Osteocyte (in vitro differentiated cells): ENCODE results near the gene SNPH. TPM values are rescaled to one million over a fixed set of nuclear protein-coding genes. Genes with fewer than 3 reads are reported as not detected.

Source experiments
- DNase-seq: peaks from one replicate; pipeline ENCODE4 v3.0.0; 2021; ENCODE audit warnings: mixed read lengths; ENCODE audit not compliant: unreplicated experiment; ENCODE audit errors: extremely low spot score
- H3K27ac Mint-ChIP-seq: one replicate; pipeline ENCODE4 v1.8.0; 2021; ENCODE audit warnings: mild to moderate bottlenecking, mixed read lengths; ENCODE audit not compliant: unreplicated experiment
- H3K27me3 Mint-ChIP-seq: one replicate; pipeline ENCODE4 v1.8.0; 2021; ENCODE audit warnings: mixed read lengths; ENCODE audit not compliant: unreplicated experiment
- H3K36me3 Mint-ChIP-seq: one replicate; pipeline ENCODE4 v1.8.0; 2021; ENCODE audit warnings: mixed read lengths; ENCODE audit not compliant: unreplicated experiment
- H3K4me1 Mint-ChIP-seq: one replicate; pipeline ENCODE4 v1.8.0; 2021; ENCODE audit warnings: mixed read lengths; ENCODE audit not compliant: unreplicated experiment
- H3K4me3 Mint-ChIP-seq: one replicate; pipeline ENCODE4 v1.8.0; 2021; ENCODE audit warnings: mild to moderate bottlenecking, moderate library complexity, mixed read lengths; ENCODE audit not compliant: unreplicated experiment
- H3K9me3 Mint-ChIP-seq: one replicate; pipeline ENCODE4 v1.8.0; 2021; ENCODE audit warnings: mixed read lengths; ENCODE audit not compliant: unreplicated experiment
- CTCF ChIP-seq: fragments of 200-600 bp; sonication (generic); IDR thresholded peaks from 2 replicates; pipeline ENCODE4 v1.5.0; 2021; ENCODE audit warnings: antibody characterized with exemption, mild to moderate bottlenecking, moderate library complexity
- total RNA-seq: library from RNA; stranded (reverse); gene quantifications from 2 replicates; pipeline ENCODE4 v1.2.1, GENCODE V29; 2021

The SNPH gene
- total RNA-seq, 1 donor from 2014 or later = 8.9 TPM

GRCh38 chr20:1272368-1273100, 6.4 kb downstream of the SNPH start:
- Mint-ChIP-seq H3K9me3 (no peaks in the 10 kb centered on the region), H3K4me1 (peaks cover 2% of the 10 kb centered on the region), H3K4me3 (no peak overlapping the region), H3K27ac (no peak overlapping the region), H3K27me3 (no peaks in the 10 kb centered on the region), H3K36me3 (no peaks in the 10 kb centered on the region)
- no peak for TF ChIP-seq CTCF
- peak; percentile 54 for DNase-seq

GRCh38 chr20:1273366-1273765, 7.3 kb downstream of the SNPH start:
- Mint-ChIP-seq H3K27me3 (no peaks in the 10 kb centered on the region), H3K4me1 (no peaks in the 10 kb centered on the region), H3K4me3 (no peak overlapping the region), H3K9me3 (no peaks in the 10 kb centered on the region), H3K36me3 (no peaks in the 10 kb centered on the region), H3K27ac (no peak overlapping the region)
- no peak for TF ChIP-seq CTCF
- DNase-seq = no peak

- no peak overlapping the region for H3K4me3 Mint-ChIP-seq
- H3K36me3 Mint-ChIP-seq = no peaks in the 10 kb centered on the region
- no peaks in the 10 kb centered on the region for H3K9me3 Mint-ChIP-seq
- H3K27ac Mint-ChIP-seq = no peak overlapping the region
- no peaks in the 10 kb centered on the region for H3K4me1 Mint-ChIP-seq
- peak; percentile 72 for DNase-seq
- H3K27me3 Mint-ChIP-seq = no peaks in the 10 kb centered on the region
- no peak for TF ChIP-seq CTCF
These were observed 8.6 kb downstream of the SNPH start for GRCh38 chr20:1274485-1275311.

- no peak overlapping the region for H3K4me3 Mint-ChIP-seq
- DNase-seq = peak; percentile 73
- no peaks in the 10 kb centered on the region for H3K36me3 Mint-ChIP-seq
- no peak overlapping the region for H3K27ac Mint-ChIP-seq
- H3K9me3 Mint-ChIP-seq = no peaks in the 10 kb centered on the region
- no peak for TF ChIP-seq CTCF
- H3K4me1 Mint-ChIP-seq = peaks cover 2% of the 10 kb centered on the region
- no peaks in the 10 kb centered on the region for H3K27me3 Mint-ChIP-seq
These were observed 9.8 kb downstream of the SNPH start for GRCh38 chr20:1275919-1276318.
